Erythroblast (primary cell): ENCODE data around the gene TRIM74.
"Not testable (repeated sequence)": the region's sequence is repeated elsewhere in the genome, so short reads cannot be mapped to it uniquely, and the experiment has no call there.

Experiments used
- DNase-seq, 2 experiments: peaks; one replicate each; lab custom pipeline; 2025; lab: John Stamatoyannopoulos, UW
- GATA1 ChIP-seq: IDR thresholded peaks from 2 replicates; pipeline ENCODE4 v1.6.1; 2011; ENCODE audit warnings: low read depth, mild to moderate bottlenecking, control low read depth, low read length, moderate library complexity
- POLR2A ChIP-seq: IDR thresholded peaks from 2 replicates; pipeline ENCODE4 v1.6.1; 2011; ENCODE audit warnings: mild to moderate bottlenecking, low read length

TRIM74 gene

GRCh38 chr7:72954563-72955198, 14.6 kb downstream of the TRIM74 start:
- DNase-seq: not testable (repeated sequence)

GRCh38 chr7:72953901-72954562, 15.2 kb downstream of the TRIM74 start:
- DNase-seq: not testable (repeated sequence)

GRCh38 chr7:72950432-72950831, 18.8 kb downstream of the TRIM74 start:
- DNase-seq: not testable (repeated sequence)

DNA sequence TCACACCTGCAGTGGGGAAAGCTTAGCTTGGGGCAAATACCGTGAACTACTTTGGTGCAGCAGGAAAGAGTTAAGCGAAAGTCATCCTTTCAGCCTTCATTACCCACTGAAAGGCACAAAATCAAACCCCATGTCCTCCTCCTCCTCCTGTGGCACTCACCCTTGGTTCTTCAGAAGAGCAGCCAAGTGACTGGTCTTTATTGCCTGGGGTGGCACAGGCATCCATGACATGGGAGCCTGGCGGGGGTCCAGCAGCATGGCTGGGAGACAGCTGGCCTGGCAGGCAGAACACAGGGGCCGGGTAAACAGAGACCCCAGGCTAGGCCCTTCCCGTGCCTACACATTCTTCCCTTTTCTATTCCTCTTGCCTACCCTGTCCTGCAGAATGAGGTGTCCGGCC, 19.6 kb downstream of the TRIM74 start:
- not testable (repeated sequence) for DNase-seq

GRCh38 chr7:72949276-72949675, 20.0 kb downstream of the TRIM74 start:
- DNase-seq: not testable (repeated sequence)

GRCh38 chr7:72948714-72949113, 20.6 kb downstream of the TRIM74 start:
- not testable (repeated sequence) for DNase-seq

- DNase-seq: peak in 1 of 2 experiments; percentile 23
Measured at GRCh38 chr7:72946130-72946745, 23.0 kb downstream of the TRIM74 start.

GRCh38 chr7:72945597-72945996, 23.7 kb downstream of the TRIM74 start:
- DNase-seq: not testable (repeated sequence)

GRCh38 chr7:72944937-72945336, 24.3 kb downstream of the TRIM74 start:
- DNase-seq: not testable (repeated sequence)

- not testable (repeated sequence) for DNase-seq
Measured at GRCh38 chr7:72942956-72943355, 26.3 kb downstream of the TRIM74 start.

DNA sequence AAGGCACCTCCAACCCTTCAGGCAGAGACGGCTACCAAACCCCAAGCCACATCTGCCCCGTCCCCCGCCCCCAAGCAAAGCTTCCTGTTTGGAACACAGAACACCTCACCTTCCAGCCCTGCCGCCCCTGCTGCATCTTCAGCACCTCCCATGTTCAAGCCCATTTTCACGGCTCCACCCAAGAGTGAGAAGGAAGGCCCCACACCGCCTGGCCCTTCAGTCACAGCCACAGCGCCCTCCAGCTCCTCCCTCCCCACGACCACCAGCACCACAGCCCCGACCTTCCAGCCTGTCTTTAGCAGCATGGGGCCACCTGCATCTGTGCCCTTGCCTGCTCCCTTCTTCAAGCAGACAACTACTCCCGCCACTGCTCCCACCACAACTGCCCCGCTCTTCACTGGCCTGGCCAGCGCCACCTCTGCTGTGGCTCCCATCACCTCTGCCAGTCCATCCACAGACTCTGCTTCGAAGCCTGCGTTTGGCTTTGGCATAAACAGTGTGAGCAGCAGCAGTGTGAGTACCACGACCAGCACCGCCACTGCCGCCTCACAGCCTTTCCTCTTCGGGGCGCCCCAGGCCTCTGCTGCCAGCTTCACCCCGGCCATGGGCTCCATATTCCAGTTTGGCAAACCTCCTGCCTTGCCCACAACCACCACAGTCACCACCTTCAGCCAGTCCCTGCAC, 27.1 kb downstream of the TRIM74 start:
- DNase-seq: not testable (repeated sequence)

DNA sequence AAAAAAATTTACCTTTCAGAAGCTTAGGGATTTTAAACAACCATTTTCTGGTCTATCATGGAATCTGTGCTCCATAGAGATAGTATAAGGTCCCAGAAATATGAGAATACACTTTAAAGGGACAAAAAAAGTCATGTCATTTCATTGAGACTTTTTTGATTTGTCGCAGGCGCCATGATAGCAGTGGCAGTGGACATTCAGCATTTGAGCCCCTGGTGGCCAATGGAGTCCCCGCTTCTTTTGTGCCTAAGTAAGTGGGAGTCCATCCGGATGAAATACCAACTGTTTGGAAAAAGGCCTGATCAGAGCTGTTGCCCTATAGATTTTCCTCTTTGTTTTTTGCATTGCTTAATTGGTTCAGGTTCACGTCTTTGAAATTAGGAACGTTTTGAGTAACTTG, 41.0 kb downstream of the TRIM74 start:
- DNase-seq: peak in 1 of 2 experiments; percentile 4

DNA sequence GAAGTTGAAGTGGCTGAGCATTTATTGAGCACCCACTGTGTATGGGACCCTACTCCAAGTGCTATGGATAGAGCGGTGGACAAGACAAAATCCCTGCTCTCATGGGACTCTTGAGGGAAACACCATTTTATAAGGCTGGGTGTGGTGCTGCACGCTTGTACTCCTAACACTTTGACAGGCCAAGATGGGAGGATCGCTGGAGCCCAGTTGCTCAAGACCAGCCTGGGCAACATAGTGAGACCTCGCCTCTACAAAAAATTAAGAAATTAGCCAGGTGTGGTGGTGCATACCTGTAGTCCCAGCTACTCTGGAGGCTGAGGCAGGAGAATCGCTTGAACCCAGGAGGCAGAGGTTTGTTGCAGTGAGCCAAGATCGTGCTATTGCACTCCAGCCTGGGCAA, 41.5 kb downstream of the TRIM74 start:
- not testable (repeated sequence) for DNase-seq

GRCh38 chr7:72925546-72926120, 43.6 kb downstream of the TRIM74 start:
- DNase-seq: no peak
- no peak for TF ChIP-seq GATA1
- no peak for TF ChIP-seq POLR2A

- peak; percentile 89 for TF ChIP-seq POLR2A
- no peak for TF ChIP-seq GATA1
Measured at GRCh38 chr7:72924733-72925545, 44.3 kb downstream of the TRIM74 start, which contains the start of gene POM121. TSS of gene POM121 (plus strand) at chr7:72925095. CDS start at chr7:72925122, 27 bp downstream.

More at GRCh38 chr7:72924733-72925545, 44.3 kb downstream of the TRIM74 start, which contains the start of gene POM121:
- DNase-seq: peak; percentile 94 to 96
